Endometrial microvascular endothelial cells (primary cell): Measurements from ENCODE around the gene KSR2. TPM values are rescaled to one million over a fixed set of nuclear protein-coding genes. Genes with fewer than 3 reads are reported as not detected.

Source experiments
- in situ Hi-C: cut with HindIII; loops from 2 replicates; pipeline ENCODE4 v1.10.0; 2017; ENCODE audit warnings: low sequenced_read_pairs, low pct_unique_long_range_greater_than_20kb; ENCODE audit errors: inconsistent ontology term
- total RNA-seq: library from RNA; depleted of rRNA; stranded (reverse); fragments of >200 nt; gene quantifications from one replicate; pipeline ENCODE4 v1.2.3, GENCODE V29; 2015; ENCODE audit errors: inconsistent ontology term

The KSR2 gene
- total RNA-seq, 1 donor from 2014 or later = 5.0 TPM

GRCh38 chr12:117438809-117439208, 530.0 kb downstream of the KSR2 start:
- in situ Hi-C loops = no loop called here

- in situ Hi-C loops = no loop called here
Measured at GRCh38 chr12:117437516-117438255, 531.1 kb downstream of the KSR2 start.

GRCh38 chr12:117433878-117434277, 534.9 kb downstream of the KSR2 start:
- in situ Hi-C loops = no loop called here

- in situ Hi-C loops = no loop called here
Measured at GRCh38 chr12:117430246-117430645, 538.5 kb downstream of the KSR2 start.

- in situ Hi-C loops = no loop called here
Measured at GRCh38 chr12:117427211-117427610, 541.6 kb downstream of the KSR2 start.

- in situ Hi-C loops = no loop called here
Measured at GRCh38 chr12:117421987-117422386, 546.8 kb downstream of the KSR2 start.

- in situ Hi-C loops = no loop called here
Measured at GRCh38 chr12:117421068-117421752, 547.6 kb downstream of the KSR2 start.

GRCh38 chr12:117417004-117417403, 551.8 kb downstream of the KSR2 start:
- in situ Hi-C loops = no loop called here

- in situ Hi-C loops = no loop called here
Measured at GRCh38 chr12:117412465-117413188, 556.2 kb downstream of the KSR2 start.

GRCh38 chr12:117409286-117409685, 559.5 kb downstream of the KSR2 start:
- in situ Hi-C loops = no loop called here

GRCh38 chr12:117408161-117408791, 560.5 kb downstream of the KSR2 start:
- in situ Hi-C loops = no loop called here

- in situ Hi-C loops = no loop called here
Measured at GRCh38 chr12:117404940-117405339, 563.9 kb downstream of the KSR2 start.

GRCh38 chr12:117404203-117404853, 564.5 kb downstream of the KSR2 start:
- in situ Hi-C loops = no loop called here

GRCh38 chr12:117403586-117404139, 565.1 kb downstream of the KSR2 start:
- in situ Hi-C loops = no loop called here

Other genes with a start within 250 kb of the KSR2 start
- gene RFC5, start 47.7 kb upstream of the KSR2 start, total RNA-seq = 28.1 TPM
- 82.2 TPM for gene WSB2, start 92.2 kb upstream of the KSR2 start, total RNA-seq
- gene VSIG10, start 135.0 kb upstream of the KSR2 start, total RNA-seq = 27.6 TPM
- 260 TPM for gene PEBP1, start 167.1 kb upstream of the KSR2 start, total RNA-seq